ENCODE data around the gene GPR35. TPM values are rescaled to one million over a fixed set of nuclear protein-coding genes. Genes with fewer than 3 reads are reported as not detected.

The GPR35 gene
- total RNA-seq, 1 experiment from 2014 or later = 0.22 TPM

GRCh38 chr2:240588006-240588655 lies 37.1 kb upstream of the GPR35 start:
- POLR2A ChIA-PET = no interaction called here
- CTCF ChIA-PET = interaction anchor here (1.1 to 4.0 kb wide), 5 partner anchors 16 to 53 kb away, joined by 3 to 15 read pairs (median 12); partner anchors contain the start of gene RNPEPL1
- no peak for TF ChIP-seq NFYB (CRISPR knock-in tag; conservative IDR thresholded peaks at IDR 0.05; ENCODE audit: low read depth)
- TF ChIP-seq ZNF671 (CRISPR knock-in tag; IDR thresholded peaks at IDR 0.05) = no peak
- H3K36me3 Mint-ChIP-seq = 0 out of 2 replicates have a peak, but pooled peaks cover 2% of the 10 kb centered on the region
- H3K4me1 Mint-ChIP-seq = peaks cover 27% of the 10 kb centered on the region
- ATAC-seq = no peak
- H3K27ac Mint-ChIP-seq = no peak overlapping the region
- H3K9me3 Mint-ChIP-seq = no peaks in the 10 kb centered on the region
- H3K27me3 Mint-ChIP-seq (ENCODE audit: low read depth) = no peaks in the 10 kb centered on the region
- DNase-seq (ENCODE audit: low spot score) = no peak
- H3K4me3 Mint-ChIP-seq = peak overlapping the region; percentile 88

GRCh38 chr2:240588669-240589068 lies 36.6 kb upstream of the GPR35 start:
- peaks cover 27% of the 10 kb centered on the region for H3K4me1 Mint-ChIP-seq
- ChIA-PET CTCF (interaction anchor here (1.1 to 3.2 kb wide), 4 partner anchors 15 to 24 kb away, joined by 3 to 12 read pairs (median 3); partner anchors contain the start of gene RNPEPL1), POLR2A (no interaction called here)
- H3K36me3 Mint-ChIP-seq = 0 out of 2 replicates have a peak, but pooled peaks cover 2% of the 10 kb centered on the region
- DNase-seq (ENCODE audit: low spot score) (no peak), ATAC-seq (no peak)
- no peak overlapping the region for H3K27ac Mint-ChIP-seq
- H3K9me3 Mint-ChIP-seq = no peaks in the 10 kb centered on the region
- H3K27me3 Mint-ChIP-seq (ENCODE audit: low read depth) = no peaks in the 10 kb centered on the region
- TF ChIP-seq RELA (CRISPR knock-in tag; IDR thresholded peaks at IDR 0.05; ENCODE audit: borderline replicate concordance) (no peak), MAX (CRISPR knock-in tag; IDR thresholded peaks at IDR 0.05) (no peak), CTCF (IDR thresholded peaks at IDR 0.05) (no peak), FOXP4 (CRISPR knock-in tag; IDR thresholded peaks at IDR 0.05) (no peak), ZNF423 (CRISPR knock-in tag; IDR thresholded peaks at IDR 0.05) (no peak), NFYB (CRISPR knock-in tag; conservative IDR thresholded peaks at IDR 0.05; ENCODE audit: low read depth) (no peak), HMGA2 (CRISPR knock-in tag; IDR thresholded peaks at IDR 0.05) (no peak), SOX15 (CRISPR knock-in tag; IDR thresholded peaks at IDR 0.05) (no peak), CREB1 (CRISPR knock-in tag; IDR thresholded peaks at IDR 0.05) (no peak), FOXP1 (CRISPR knock-in tag; IDR thresholded peaks at IDR 0.05; ENCODE audit: borderline replicate concordance) (no peak), ETV6 (CRISPR knock-in tag; IDR thresholded peaks at IDR 0.05) (no peak), IRF1 (CRISPR knock-in tag; IDR thresholded peaks at IDR 0.05) (no peak), ERG (CRISPR knock-in tag; IDR thresholded peaks at IDR 0.05) (no peak), SMAD3 (CRISPR knock-in tag; IDR thresholded peaks at IDR 0.05; ENCODE audit: borderline replicate concordance) (no peak), ELF4 (CRISPR knock-in tag; IDR thresholded peaks at IDR 0.05; ENCODE audit: low read depth) (no peak), JUN (CRISPR knock-in tag; IDR thresholded peaks at IDR 0.05) (no peak), GABPB1 (CRISPR knock-in tag; IDR thresholded peaks at IDR 0.05) (no peak), STAT6 (CRISPR knock-in tag; conservative IDR thresholded peaks at IDR 0.05; ENCODE audit: low read depth) (no peak), ZNF121 (CRISPR knock-in tag; IDR thresholded peaks at IDR 0.05) (no peak)
- peak overlapping the region; percentile 88 for H3K4me3 Mint-ChIP-seq
